HepG2 (cell line): ENCODE results near the gene TMEM174. TPM values are rescaled to one million over a fixed set of nuclear protein-coding genes. Genes with fewer than 3 reads are reported as not detected.

Source experiments
- ATAC-seq: fragments of 200-7000 bp; cut with Tn5 transposase; 3 replicates; pipeline ENCODE4 v1.9.1; 2020; ENCODE audit warnings: mild to moderate bottlenecking, moderate library complexity
- BruUV-seq: library from RNA; stranded (reverse); fragments of 400-500 nt; replicated peaks from 2 replicates; lab custom pipeline; 2021; lab: Mats Ljungman, UMichigan
- CTCF ChIA-PET: fragments of 300-600 bp; formaldehyde crosslinking; extraction: SDS; loops from one replicate; lab custom pipeline; 2021; ENCODE audit warnings: low total read pairs, inconsistent platforms, low intra/inter-chr PET ratio; lab: Yijun Ruan, JAX
- POLR2A ChIA-PET: fragments of 350-600 bp; sonication (Branson Sonifier 250); formaldehyde crosslinking; loops from one replicate; lab custom pipeline; 2020; ENCODE audit warnings: antibody characterized with exemption, inconsistent platforms; lab: Yijun Ruan, JAX
- DNase-seq: peaks from one replicate; pipeline ENCODE4 v3.0.0-alpha.2; 2015; ENCODE audit warnings: low spot score
- FAIRE-seq: peaks from 3 replicates; lab custom pipeline; 2011; peaks lifted over from hg19 to GRCh38; lab: Jason Lieb, UNC
- H2AFZ ChIP-seq: one replicate; pipeline ENCODE4 v1.6.1; 2011; ENCODE audit warnings: low read length, inconsistent platforms
- H3K27ac ChIP-seq: fragments of 300-600 bp; 3 replicates; pipeline ENCODE4 v1.8.0; 2011; ENCODE audit warnings: mixed run types, mild to moderate bottlenecking, mixed read lengths, low read length, inconsistent platforms; ENCODE audit not compliant: insufficient read depth; ENCODE audit errors: extremely low read length
- H3K27me3 ChIP-seq, 2 experiments: fragments of 200-600 bp in 1 of 2; 2 replicates in 1 of 2; 3 replicates in 1 of 2; pipeline versions ENCODE4 v1.6.0 to v1.8.0; 2011; ENCODE audit warnings: low read length in 2 of 2, mild to moderate bottlenecking in 2 of 2, moderate library complexity in 2 of 2, inconsistent platforms in 1 of 2; ENCODE audit not compliant: insufficient read depth in 2 of 2, control insufficient read depth in 1 of 2
- H3K36me3 ChIP-seq, 2 experiments: fragments of 200-600 bp in 1 of 2; replicated peaks in 1 of 2; 2 replicates in 1 of 2; 3 replicates in 1 of 2; pipeline versions ENCODE4 v1.5.1 to v1.8.0; 2011; ENCODE audit warnings: low read length in 2 of 2, inconsistent platforms in 1 of 2; ENCODE audit not compliant: insufficient read depth in 2 of 2, control insufficient read depth in 1 of 2
- H3K4me1 ChIP-seq: 2 replicates; pipeline ENCODE4 v1.5.1; 2012; ENCODE audit warnings: low read length, inconsistent platforms; ENCODE audit not compliant: insufficient read depth
- H3K4me2 ChIP-seq: 2 replicates; pipeline ENCODE4 v1.6.0; 2011; ENCODE audit warnings: low read depth, low read length, inconsistent platforms
- H3K4me3 ChIP-seq, 3 experiments: fragments of 200-600 bp in 1 of 3; sonication (generic), shearing (Covaris generic) in 1 of 3; replicated peaks in 1 of 3; 2 replicates each; pipeline ENCODE4 v1.5.1; 2011 to 2016; ENCODE audit warnings: low read length in 3 of 3, inconsistent platforms in 2 of 3, low read depth in 2 of 3, mild to moderate bottlenecking in 2 of 3, control low read depth in 1 of 3, mixed read lengths in 1 of 3; ENCODE audit not compliant: insufficient read depth in 1 of 3
- H3K79me2 ChIP-seq: one replicate; pipeline ENCODE4 v1.6.1; 2011; ENCODE audit warnings: low read length, inconsistent platforms; ENCODE audit not compliant: insufficient read depth
- H3K9ac ChIP-seq: 2 replicates; pipeline ENCODE4 v1.6.0; 2011; ENCODE audit warnings: mild to moderate bottlenecking, low read depth, low read length, inconsistent platforms; ENCODE audit not compliant: insufficient read depth
- H3K9me3 ChIP-seq: 2 replicates; pipeline ENCODE4 v1.5.1; 2012; ENCODE audit warnings: mild to moderate bottlenecking, low read length
- H4K20me1 ChIP-seq: 2 replicates; pipeline ENCODE4 v1.6.0; 2011; ENCODE audit warnings: inconsistent platforms, mild to moderate bottlenecking, low read length, moderate library complexity; ENCODE audit not compliant: insufficient read depth
- CBFB ChIP-seq: sonication (generic); formaldehyde crosslinking; IDR thresholded peaks from 2 replicates; pipeline ENCODE4 v1.4.0; 2020; ENCODE audit warnings: missing genetic modification reagents
- EEA1 ChIP-seq: sonication (generic); formaldehyde crosslinking; IDR thresholded peaks from 2 replicates; pipeline ENCODE4 v1.5.1; 2020; ENCODE audit warnings: mild to moderate bottlenecking, missing genetic modification reagents, borderline replicate concordance
- MAFF ChIP-seq: IDR thresholded peaks from 2 replicates; pipeline ENCODE4 v1.6.1; 2011; ENCODE audit warnings: low read depth, low read length, improper control_type of control experiment
- PAX8 ChIP-seq: sonication (generic); formaldehyde crosslinking; IDR thresholded peaks from 2 replicates; pipeline ENCODE4 v1.8.0; 2022; ENCODE audit warnings: mild to moderate bottlenecking, missing genetic modification reagents, borderline replicate concordance
- ZBTB49 ChIP-seq: sonication (generic); formaldehyde crosslinking; IDR thresholded peaks from 2 replicates; pipeline ENCODE4 v1.4.0; 2020; ENCODE audit warnings: missing genetic modification reagents, borderline replicate concordance
- WGBS: methylation state at CpG from one replicate; pipeline ENCODE4 v1.1.6; 2017; ENCODE audit warnings: low lambda C conversion rate; 5-methylcytosine and 5-hydroxymethylcytosine counted together
- in situ Hi-C: cut with HindIII; loops from 2 replicates; pipeline ENCODE4 v1.10.0; 2017; ENCODE audit warnings: low pct_unique_long_range_greater_than_20kb; ENCODE audit not compliant: extremely low pct_ligation_motif_present
- intact Hi-C: fragments of 100-400 bp; cut with micrococcal nuclease; formaldehyde crosslinking; loops from one replicate; pipeline ENCODE4 v1.10.0; 2022; ENCODE audit not compliant: unreplicated experiment
- polyA plus RNA-seq, 8 experiments: library from polyadenylated mRNA; depleted of rRNA in 3 of 8; stranded (reverse) in 7 of 8; unstranded in 1 of 8; fragments of >200 nt; fragmentation: Illumina TruSeq in 4 of 8; extraction: Trizol in 4 of 8; gene quantifications; 2 replicates each; pipeline versions ENCODE4 v1.2.1 to v1.2.3, GENCODE V29; 2011 to 2016; ENCODE audit warnings: low read depth in 4 of 8, missing spikeins in 1 of 8, mixed read lengths in 1 of 8; ENCODE audit not compliant: insufficient read depth in 1 of 8
- total RNA-seq, 5 experiments: library from RNA; depleted of rRNA; stranded (reverse); fragments of >200 nt; fragmentation: Illumina TruSeq; extraction: Trizol; gene quantifications; 2 replicates each; pipeline ENCODE4 v1.2.3, GENCODE V29; 2016; ENCODE audit warnings: low read depth in 1 of 5
- TF ChIP-seq, protein P1 (sequence below), 2 experiments: sonication (generic) in 1 of 2; formaldehyde crosslinking in 1 of 2; IDR thresholded peaks; 2 replicates each; pipeline versions ENCODE4 v1.4.0 to v1.6.1; 2018 to 2020; ENCODE audit warnings: missing genetic modification reagents in 2 of 2, borderline replicate concordance in 1 of 2, low read depth in 1 of 2, mild to moderate bottlenecking in 1 of 2, missing biosample characterization in 1 of 2
- TF ChIP-seq, protein P2 (sequence below): sonication (generic); formaldehyde crosslinking; IDR thresholded peaks from 2 replicates; pipeline ENCODE4 v1.4.0; 2020; ENCODE audit warnings: missing genetic modification reagents, borderline replicate concordance

Gene TMEM174
- total and polyA plus RNA-seq, 2 of the 13 experiments (the other 11 are each of a cell fraction or from before 2014, with no cell fraction given): not detected

GRCh38 chr5:73143716-73144115, 29.3 kb upstream of the TMEM174 start:
- H3K36me3 ChIP-seq: no peaks in the 10 kb centered on the region
- 9% methylated on average over 6 of the region's 6 CpGs for WGBS
- TF ChIP-seq, protein P1, sequence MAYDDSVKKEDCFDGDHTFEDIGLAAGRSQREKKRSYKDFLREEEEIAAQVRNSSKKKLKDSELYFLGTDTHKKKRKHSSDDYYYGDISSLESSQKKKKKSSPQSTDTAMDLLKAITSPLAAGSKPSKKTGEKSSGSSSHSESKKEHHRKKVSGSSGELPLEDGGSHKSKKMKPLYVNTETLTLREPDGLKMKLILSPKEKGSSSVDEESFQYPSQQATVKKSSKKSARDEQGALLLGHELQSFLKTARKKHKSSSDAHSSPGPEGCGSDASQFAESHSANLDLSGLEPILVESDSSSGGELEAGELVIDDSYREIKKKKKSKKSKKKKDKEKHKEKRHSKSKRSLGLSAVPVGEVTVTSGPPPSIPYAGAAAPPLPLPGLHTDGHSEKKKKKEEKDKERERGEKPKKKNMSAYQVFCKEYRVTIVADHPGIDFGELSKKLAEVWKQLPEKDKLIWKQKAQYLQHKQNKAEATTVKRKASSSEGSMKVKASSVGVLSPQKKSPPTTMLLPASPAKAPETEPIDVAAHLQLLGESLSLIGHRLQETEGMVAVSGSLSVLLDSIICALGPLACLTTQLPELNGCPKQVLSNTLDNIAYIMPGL (CRISPR knock-in tag; IDR thresholded peaks at IDR 0.05; ENCODE audit: borderline replicate concordance in 1 of 2, low read depth in 1 of 2): no peak
- TF ChIP-seq MAFF: no peak
- TF ChIP-seq, protein P2, sequence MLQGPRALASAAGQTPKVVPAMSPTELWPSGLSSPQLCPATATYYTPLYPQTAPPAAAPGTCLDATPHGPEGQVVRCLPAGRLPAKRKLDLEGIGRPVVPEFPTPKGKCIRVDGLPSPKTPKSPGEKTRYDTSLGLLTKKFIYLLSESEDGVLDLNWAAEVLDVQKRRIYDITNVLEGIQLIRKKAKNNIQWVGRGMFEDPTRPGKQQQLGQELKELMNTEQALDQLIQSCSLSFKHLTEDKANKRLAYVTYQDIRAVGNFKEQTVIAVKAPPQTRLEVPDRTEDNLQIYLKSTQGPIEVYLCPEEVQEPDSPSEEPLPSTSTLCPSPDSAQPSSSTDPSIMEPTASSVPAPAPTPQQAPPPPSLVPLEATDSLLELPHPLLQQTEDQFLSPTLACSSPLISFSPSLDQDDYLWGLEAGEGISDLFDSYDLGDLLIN: no peak
- no peak for TF ChIP-seq CBFB (CRISPR knock-in tag)
- no peak for TF ChIP-seq EEA1 (CRISPR knock-in tag)
- no peak for TF ChIP-seq ZBTB49 (CRISPR knock-in tag)
- TF ChIP-seq PAX8: no peak
- no peak overlapping the region for H3K27ac ChIP-seq
- peaks cover 2 to 7% of the 10 kb centered on the region in 2 experiments; a peak in 3 of 5 replicates for H3K27me3 ChIP-seq
- ATAC-seq: no peak
- H3K4me3 ChIP-seq: no peak overlapping the region
- no peaks in the 10 kb centered on the region for H3K9me3 ChIP-seq
- H4K20me1 ChIP-seq: no peaks in the 10 kb centered on the region
- intact Hi-C loops: no loop called here
- H3K4me1 ChIP-seq: no peaks in the 10 kb centered on the region
- POLR2A ChIA-PET: no interaction called here
- no TSS peak for BruUV-seq
- no peak for FAIRE-seq
- DNase-seq: no peak
- no peak overlapping the region for H3K9ac ChIP-seq
- CTCF ChIA-PET: no interaction called here
- H3K4me2 ChIP-seq: no peak overlapping the region
- no peaks in the 10 kb centered on the region for H3K79me2 ChIP-seq
- in situ Hi-C loops: no loop called here
- H2AFZ ChIP-seq: no peak overlapping the region
